Neural cell (in vitro differentiated cells): ENCODE data around the gene HNRNPF. TPM values are rescaled to one million over a fixed set of nuclear protein-coding genes. Genes with fewer than 3 reads are reported as not detected.

Experiments used
- H2AFZ ChIP-seq: fragments of 200-600, 300-800 bp; sonication (generic), shearing (Covaris generic); 2 replicates; pipeline ENCODE4 v1.6.0; 2014; ENCODE audit warnings: low read depth, mild to moderate bottlenecking, antibody characterized with exemption, low read length, moderate library complexity
- H3F3A ChIP-seq: fragments of 200-600 bp; shearing (Covaris generic); 2 replicates; pipeline ENCODE4 v1.6.1; 2016; ENCODE audit warnings: mild to moderate bottlenecking, moderate library complexity, mixed read lengths, antibody characterized with exemption, low read length; ENCODE audit not compliant: insufficient read depth, poor library complexity, severe bottlenecking
- H3K27ac ChIP-seq: fragments of 200-600, 300-800 bp; sonication (generic), shearing (Covaris generic); 2 replicates; pipeline ENCODE4 v1.5.1; 2014; ENCODE audit warnings: mild to moderate bottlenecking, low read length, moderate library complexity
- H3K27me3 ChIP-seq: fragments of 300-800, 200-600 bp; sonication (generic), shearing (Covaris generic); 2 replicates; pipeline ENCODE4 v1.6.0; 2014; ENCODE audit warnings: mild to moderate bottlenecking, low read depth, low read length, moderate library complexity; ENCODE audit not compliant: insufficient read depth
- H3K36me3 ChIP-seq: fragments of 300-800, 200-600 bp; sonication (generic), shearing (Covaris generic); 2 replicates; pipeline ENCODE4 v1.5.1; 2014; ENCODE audit warnings: mild to moderate bottlenecking, antibody characterized with exemption, low read length, moderate library complexity; ENCODE audit not compliant: insufficient read depth
- H3K4me2 ChIP-seq: fragments of 300-800, 200-600 bp; sonication (generic), shearing (Covaris generic); 2 replicates; pipeline ENCODE4 v1.6.0; 2014; ENCODE audit warnings: mild to moderate bottlenecking, low read length
- H3K4me3 ChIP-seq: fragments of 300-800, 200-600 bp; sonication (generic), shearing (Covaris generic); 2 replicates; pipeline ENCODE4 v1.5.1; 2014; ENCODE audit warnings: mild to moderate bottlenecking, low read length, moderate library complexity
- H3K79me2 ChIP-seq: fragments of 200-600 bp; shearing (Covaris generic); replicated peaks from 2 replicates; pipeline ENCODE4 v1.6.0; 2014; ENCODE audit warnings: mild to moderate bottlenecking, low read length, moderate library complexity; ENCODE audit not compliant: insufficient read depth
- H3K9ac ChIP-seq: fragments of 300-800, 200-600 bp; sonication (generic), shearing (Covaris generic); 2 replicates; pipeline ENCODE4 v1.6.1; 2016; ENCODE audit warnings: mild to moderate bottlenecking, low read length, mixed read lengths
- H3K9me2 ChIP-seq: fragments of 200-600 bp; shearing (Covaris generic); 2 replicates; pipeline ENCODE4 v1.6.1; 2016; ENCODE audit warnings: mild to moderate bottlenecking, low read length, mixed read lengths; ENCODE audit not compliant: insufficient read depth
- H3K9me3 ChIP-seq: fragments of 200-600, 300-800 bp; sonication (generic), shearing (Covaris generic); 2 replicates; pipeline ENCODE4 v1.6.1; 2016; ENCODE audit warnings: mild to moderate bottlenecking, mixed run types, low read length, moderate library complexity, mixed read lengths
- H4K20me1 ChIP-seq: fragments of 200-600 bp; shearing (Covaris generic); 2 replicates; pipeline ENCODE4 v1.6.1; 2016; ENCODE audit warnings: mild to moderate bottlenecking, mixed run types; ENCODE audit not compliant: insufficient read depth
- EP300 ChIP-seq: fragments of 450-650 bp; conservative IDR thresholded peaks from 2 replicates; pipeline ENCODE4 v1.6.1; 2014; ENCODE audit warnings: antibody characterized with exemption, mild to moderate bottlenecking, moderate library complexity; ENCODE audit not compliant: poor library complexity, severe bottlenecking
- EZH2 ChIP-seq: fragments of 200-600, 300-800 bp; shearing (Covaris generic), sonication (generic); IDR thresholded peaks from 2 replicates; pipeline ENCODE4 v1.6.1; 2014; ENCODE audit warnings: antibody characterized with exemption, low read length, borderline replicate concordance, mild to moderate bottlenecking; ENCODE audit not compliant: insufficient read depth, poor library complexity, severe bottlenecking
- MXI1 ChIP-seq: fragments of 450-650 bp; conservative IDR thresholded peaks from 2 replicates; pipeline ENCODE4 v1.6.1; 2014; ENCODE audit warnings: antibody characterized with exemption, mild to moderate bottlenecking; ENCODE audit not compliant: poor library complexity, severe bottlenecking
- POLR2AphosphoS5 ChIP-seq: IDR thresholded peaks from 2 replicates; pipeline ENCODE4 v1.6.1; 2012
- RAD21 ChIP-seq: fragments of 450-650 bp; conservative IDR thresholded peaks from 2 replicates; pipeline ENCODE4 v1.6.1; 2014; ENCODE audit warnings: antibody characterized with exemption, mild to moderate bottlenecking, moderate library complexity
- REST ChIP-seq: IDR thresholded peaks from 2 replicates; pipeline ENCODE4 v1.6.1; 2012; ENCODE audit warnings: borderline replicate concordance
- SMC3 ChIP-seq: fragments of 450-650 bp; conservative IDR thresholded peaks from 2 replicates; pipeline ENCODE4 v1.6.1; 2014; ENCODE audit warnings: antibody characterized with exemption, mild to moderate bottlenecking, moderate library complexity; ENCODE audit not compliant: poor library complexity
- TAF1 ChIP-seq: IDR thresholded peaks from 2 replicates; pipeline ENCODE4 v1.6.1; 2012; ENCODE audit warnings: low read depth
- polyA plus RNA-seq: library from polyadenylated mRNA; depleted of rRNA; stranded (reverse); fragments of >200 nt; gene quantifications from 2 replicates; pipeline ENCODE4 v1.2.3, GENCODE V29; 2014
- small RNA-seq, 3 experiments: library from RNA; depleted of rRNA; stranded (forward); fragments of <200 nt; gene quantifications; one replicate each; pipeline ENCODE3, GENCODE V24; 2012
- TF ChIP-seq, protein P1 (sequence below): fragments of 450-650 bp; IDR thresholded peaks from 2 replicates; pipeline ENCODE4 v1.5.1; 2014; ENCODE audit warnings: antibody characterized with exemption, mild to moderate bottlenecking, moderate library complexity; ENCODE audit not compliant: poor library complexity, severe bottlenecking

HNRNPF gene
- polyA plus RNA-seq, 1 donor from 2014 or later, result 65.0 TPM

- Histone ChIP-seq H3K9me3 (no peaks in the 10 kb centered on the region), H2AFZ (no peak overlapping the region), H4K20me1 (no peaks in the 10 kb centered on the region)
Measured at GRCh38 chr10:43336061-43336460, 72.9 kb downstream of the HNRNPF start.

More at GRCh38 chr10:43336061-43336460, 72.9 kb downstream of the HNRNPF start:
- Histone ChIP-seq H3F3A (no peaks in the 10 kb centered on the region), H3K36me3 (no peaks in the 10 kb centered on the region), H3K4me3 (no peak overlapping the region), H3K79me2 (no peaks in the 10 kb centered on the region), H3K27ac (no peak overlapping the region), H3K27me3 (no peaks in the 10 kb centered on the region), H3K4me2 (no peak overlapping the region), H3K9me2 (no peaks in the 10 kb centered on the region), H3K9ac (no peak overlapping the region)
- TF ChIP-seq RAD21 (no peak), TAF1 (no peak), POLR2AphosphoS5 (no peak), REST (no peak), MXI1 (no peak), EP300 (no peak), EZH2 (no peak), SMC3 (no peak)
- TF ChIP-seq, protein P1, sequence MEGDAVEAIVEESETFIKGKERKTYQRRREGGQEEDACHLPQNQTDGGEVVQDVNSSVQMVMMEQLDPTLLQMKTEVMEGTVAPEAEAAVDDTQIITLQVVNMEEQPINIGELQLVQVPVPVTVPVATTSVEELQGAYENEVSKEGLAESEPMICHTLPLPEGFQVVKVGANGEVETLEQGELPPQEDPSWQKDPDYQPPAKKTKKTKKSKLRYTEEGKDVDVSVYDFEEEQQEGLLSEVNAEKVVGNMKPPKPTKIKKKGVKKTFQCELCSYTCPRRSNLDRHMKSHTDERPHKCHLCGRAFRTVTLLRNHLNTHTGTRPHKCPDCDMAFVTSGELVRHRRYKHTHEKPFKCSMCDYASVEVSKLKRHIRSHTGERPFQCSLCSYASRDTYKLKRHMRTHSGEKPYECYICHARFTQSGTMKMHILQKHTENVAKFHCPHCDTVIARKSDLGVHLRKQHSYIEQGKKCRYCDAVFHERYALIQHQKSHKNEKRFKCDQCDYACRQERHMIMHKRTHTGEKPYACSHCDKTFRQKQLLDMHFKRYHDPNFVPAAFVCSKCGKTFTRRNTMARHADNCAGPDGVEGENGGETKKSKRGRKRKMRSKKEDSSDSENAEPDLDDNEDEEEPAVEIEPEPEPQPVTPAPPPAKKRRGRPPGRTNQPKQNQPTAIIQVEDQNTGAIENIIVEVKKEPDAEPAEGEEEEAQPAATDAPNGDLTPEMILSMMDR, result no peak

Small RNA genes lying within 50 kb of the gene (small RNA-seq; reads per million reads assigned to genes)
- gene RNU6ATAC11P, result 0 reads per million in 3 experiments
- gene RNU7-193P, result 0 to 0.73 (median 0.03) reads per million in 3 experiments
- 0.03 to 0.33 (median 0.26) reads per million in 3 experiments for gene SNORD3J

Other genes starting within 250 kb of the HNRNPF start
- gene RASGEF1A, start 142.1 kb downstream of the HNRNPF start, polyA plus RNA-seq, result 8.7 and 10.5 TPM in 2 replicates
- gene FXYD4, start 37.5 kb downstream of the HNRNPF start, polyA plus RNA-seq, result not detected in 2 replicates
- gene ZNF487, start 27.9 kb upstream of the HNRNPF start, polyA plus RNA-seq, result 6.2 and 11.8 TPM in 2 replicates
- gene ZNF239, start 165.4 kb upstream of the HNRNPF start, polyA plus RNA-seq, result 4.2 and 8.2 TPM in 2 replicates
- 2.0 and 3.5 TPM in 2 replicates for gene ZNF485, start 197.3 kb upstream of the HNRNPF start, polyA plus RNA-seq
- 162 and 175 TPM in 2 replicates for gene ZNF32, start 239.7 kb upstream of the HNRNPF start, polyA plus RNA-seq